ENCODE results near the gene MAPK8IP2.

DNA sequence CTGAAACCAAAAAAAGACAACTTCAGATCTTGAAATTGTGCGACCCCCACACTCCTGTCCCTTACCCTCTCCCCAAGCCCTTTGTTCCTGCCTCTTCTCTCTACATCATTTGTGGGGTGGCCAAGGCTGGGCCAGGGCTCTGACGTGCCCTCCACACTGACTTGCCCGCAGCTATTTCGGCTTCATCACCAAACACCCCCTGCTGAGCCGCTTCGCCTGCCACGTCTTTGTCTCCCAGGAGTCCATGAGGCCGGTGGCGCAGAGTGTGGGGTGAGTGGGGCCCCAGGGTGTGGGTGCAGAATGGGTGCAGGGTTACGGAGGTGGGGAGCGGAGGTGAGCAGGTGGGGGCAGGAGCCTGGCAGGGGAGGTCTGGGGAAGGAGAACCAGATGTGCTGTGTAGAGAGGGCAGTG is 9.5 kb downstream of the MAPK8IP2 start:
- TF ChIP-seq POLR2AphosphoS5 (IDR thresholded peaks at IDR 0.05) (no peak), CTCF (IDR thresholded peaks at IDR 0.05 in 8 of 11, conservative IDR thresholded peaks at IDR 0.05 in 3 of 11) (no peak)

Measured in spleen (tissue), 7 donors.